HG03280 (cell line): ENCODE results near the gene STAT4.

Source experiments
- ATAC-seq: cut with Tn5 transposase; IDR thresholded peaks from one replicate; pipeline ENCODE4 v1.9.1; 2021; ENCODE audit warnings: mild to moderate bottlenecking, moderate library complexity; ENCODE audit not compliant: unreplicated experiment

STAT4 gene

DNA sequence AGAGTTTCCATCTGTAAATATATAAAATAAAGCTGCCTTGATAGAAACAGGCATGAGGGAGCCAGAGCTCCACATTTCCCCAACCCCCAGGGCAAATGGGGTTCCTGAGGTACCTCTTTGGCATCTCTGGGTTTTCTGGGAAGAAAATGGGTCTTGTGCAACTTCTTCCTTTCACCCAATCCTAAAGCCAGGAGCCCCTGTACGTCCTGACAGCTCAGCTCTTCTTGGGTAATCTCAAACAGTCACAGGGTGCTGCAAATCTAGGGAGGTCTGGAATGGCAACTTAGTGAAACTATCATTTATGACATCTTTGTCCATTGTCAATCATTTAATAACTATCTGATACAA lies 100.2 kb downstream of the STAT4 start:
- ATAC-seq = no peak

DNA sequence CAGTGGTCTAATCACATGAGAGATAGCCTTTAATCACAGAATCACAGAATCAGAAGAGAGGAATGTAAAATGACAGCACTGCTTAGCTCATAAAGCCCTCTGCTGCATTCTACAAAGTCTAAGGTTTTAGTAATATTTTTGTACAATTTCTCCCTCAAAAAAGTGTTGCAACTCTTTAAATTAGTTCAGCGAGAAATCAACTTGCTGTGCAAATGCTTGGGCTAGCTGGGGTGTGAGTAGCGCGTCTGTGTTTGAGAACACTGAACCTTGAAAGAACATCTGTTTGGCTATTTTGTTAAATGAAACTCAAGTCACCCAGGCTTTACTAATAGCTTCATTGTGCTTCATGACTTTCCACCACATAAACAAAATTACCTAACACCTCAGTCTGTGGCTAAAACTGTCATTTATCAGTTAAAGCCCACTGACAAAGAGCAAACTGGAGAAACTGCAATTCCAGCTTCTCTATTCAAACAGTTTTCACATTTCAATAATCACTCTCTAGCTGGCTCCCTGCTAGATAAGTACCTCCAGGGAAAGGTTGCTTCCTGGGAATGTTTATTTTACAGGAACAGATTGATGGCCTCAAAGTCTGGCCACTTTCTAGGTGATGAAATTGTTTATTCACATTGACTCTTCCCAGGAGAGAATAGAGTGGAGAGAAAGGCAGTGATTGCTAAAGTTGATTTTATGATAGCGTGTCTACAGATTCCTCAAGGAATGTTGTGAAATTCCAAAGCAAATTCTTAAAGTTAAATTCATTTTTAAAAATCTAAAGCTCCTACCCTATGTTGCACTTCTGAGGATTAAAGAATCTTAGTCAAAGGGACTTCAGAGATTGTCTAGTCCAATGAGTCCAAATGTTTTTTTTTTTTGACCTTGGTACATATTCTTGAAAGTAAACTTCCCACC lies 100.8 kb downstream of the STAT4 start:
- peak; percentile 62 for ATAC-seq

- no peak for ATAC-seq
Measured at GRCh38 chr2:191048073-191048472, 102.7 kb downstream of the STAT4 start.

- no peak for ATAC-seq
Measured at GRCh38 chr2:191045141-191045540, 105.7 kb downstream of the STAT4 start.

DNA sequence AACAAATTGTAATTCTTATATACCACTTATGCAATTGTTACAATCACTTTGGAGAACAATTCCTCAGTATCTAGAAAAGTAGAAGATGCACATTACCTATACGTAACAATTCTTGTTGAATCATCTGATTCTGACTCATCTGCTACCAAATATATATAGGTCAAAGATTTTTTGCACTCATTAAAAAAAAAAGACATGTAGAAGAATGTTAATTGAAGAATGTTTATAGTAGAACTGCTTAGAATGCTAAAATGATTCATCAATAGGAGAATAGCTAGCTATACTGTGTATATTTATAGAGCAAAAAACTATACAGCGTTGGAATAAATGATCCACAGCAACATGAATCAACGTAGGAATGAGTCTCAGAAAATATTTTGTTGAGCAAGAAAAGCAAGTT lies 107.4 kb downstream of the STAT4 start:
- no peak for ATAC-seq

DNA sequence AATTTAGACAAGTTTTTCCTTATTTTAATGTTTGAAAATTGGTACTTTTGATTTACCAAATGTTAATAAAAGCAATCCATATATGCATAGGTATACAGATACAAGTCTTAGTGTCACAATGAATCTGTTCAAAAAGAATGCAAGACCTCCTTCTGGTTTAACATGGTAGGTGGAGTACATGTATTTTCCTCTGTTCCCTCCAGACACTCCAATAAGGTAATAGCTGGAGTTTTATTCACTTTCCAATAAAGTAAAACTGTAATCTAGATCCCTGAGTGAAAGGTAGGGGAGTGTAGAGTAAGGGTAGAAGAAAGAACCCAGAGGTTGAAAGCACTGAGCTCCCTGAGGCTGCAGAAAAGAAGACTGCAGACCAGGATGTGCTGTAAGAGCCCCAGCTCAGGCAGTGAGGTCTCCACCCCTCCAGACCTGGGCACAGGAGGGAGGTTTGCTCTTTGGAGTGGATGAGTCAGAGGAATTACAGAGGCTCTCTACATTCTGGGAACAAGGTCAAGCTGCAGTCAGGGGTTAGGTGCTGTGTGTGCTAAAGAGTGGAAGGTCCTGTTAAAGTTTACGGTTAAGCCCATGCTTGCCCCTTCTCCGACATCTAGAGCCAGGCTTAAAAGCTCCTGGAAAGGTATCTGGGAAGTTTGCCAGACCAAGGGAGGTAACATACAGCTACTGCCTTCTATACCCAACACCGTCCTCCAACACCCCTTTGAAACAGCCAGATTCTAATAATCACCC lies 109.2 kb downstream of the STAT4 start:
- no peak for ATAC-seq

- no peak for ATAC-seq
Measured at GRCh38 chr2:191039616-191040015, 111.2 kb downstream of the STAT4 start.

DNA sequence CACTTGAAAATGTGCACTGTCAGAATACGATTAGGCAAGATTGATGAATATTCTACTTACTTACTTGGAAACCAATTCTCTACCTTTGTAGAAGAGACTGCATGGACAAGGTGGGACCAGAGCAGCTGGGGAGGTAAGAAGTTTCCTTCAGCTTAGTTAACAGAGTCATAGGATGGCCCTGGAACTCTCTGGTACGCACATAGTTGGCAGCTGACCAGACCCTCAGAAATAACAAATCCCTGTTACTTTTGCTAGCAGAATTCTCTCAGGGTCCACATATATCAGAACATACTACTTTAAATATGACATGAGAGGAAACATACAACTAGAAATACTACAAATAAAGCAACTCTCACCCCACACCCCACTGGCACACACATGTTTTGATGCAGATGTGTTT lies 112.1 kb downstream of the STAT4 start:
- ATAC-seq = no peak

GRCh38 chr2:191038241-191038725 lies 112.5 kb downstream of the STAT4 start:
- peak; percentile 58 for ATAC-seq

DNA sequence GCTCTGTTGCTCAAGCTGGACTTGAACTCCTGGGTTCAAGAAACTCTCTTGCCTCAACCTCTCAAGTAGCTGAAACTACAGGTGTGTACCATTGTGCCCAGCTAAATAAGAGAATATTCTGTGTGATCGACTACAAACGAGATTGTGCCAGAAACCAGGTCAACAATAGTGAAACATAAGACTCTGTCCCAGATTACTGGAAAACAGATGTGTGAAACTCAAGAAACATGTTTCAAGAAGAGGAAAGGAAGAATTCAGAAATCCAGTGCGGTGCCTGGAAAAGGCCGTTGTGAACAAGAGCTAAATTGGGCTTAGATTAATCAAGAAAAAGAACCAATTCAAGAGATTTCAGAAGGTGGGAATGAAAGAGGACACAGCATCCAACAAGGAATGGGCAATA lies 113.4 kb downstream of the STAT4 start:
- no peak for ATAC-seq

GRCh38 chr2:191036363-191036762 lies 114.4 kb downstream of the STAT4 start:
- ATAC-seq = no peak

GRCh38 chr2:191032588-191033429 lies 118.0 kb downstream of the STAT4 start:
- no peak for ATAC-seq

DNA sequence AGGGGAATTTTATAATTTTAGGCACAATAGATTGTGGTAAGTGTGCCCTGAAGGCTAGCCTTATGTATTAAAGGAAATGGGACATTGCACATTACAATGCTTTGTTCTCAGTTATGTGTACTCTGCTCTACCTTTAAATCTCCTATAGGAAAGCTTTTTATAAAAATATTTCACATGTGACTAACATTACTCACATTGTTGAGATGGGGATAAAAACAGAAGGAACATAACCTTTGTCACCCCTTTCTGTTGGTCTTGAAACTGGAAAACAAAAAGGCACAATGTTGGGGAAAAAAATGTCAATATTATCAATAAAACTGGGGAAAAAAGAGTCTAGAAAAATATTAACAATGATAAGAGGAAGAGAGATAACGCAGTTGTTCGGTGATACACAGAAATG lies 119.5 kb downstream of the STAT4 start:
- ATAC-seq = no peak

GRCh38 chr2:191030521-191031154 lies 120.2 kb downstream of the STAT4 start:
- ATAC-seq = peak; percentile 83

DNA sequence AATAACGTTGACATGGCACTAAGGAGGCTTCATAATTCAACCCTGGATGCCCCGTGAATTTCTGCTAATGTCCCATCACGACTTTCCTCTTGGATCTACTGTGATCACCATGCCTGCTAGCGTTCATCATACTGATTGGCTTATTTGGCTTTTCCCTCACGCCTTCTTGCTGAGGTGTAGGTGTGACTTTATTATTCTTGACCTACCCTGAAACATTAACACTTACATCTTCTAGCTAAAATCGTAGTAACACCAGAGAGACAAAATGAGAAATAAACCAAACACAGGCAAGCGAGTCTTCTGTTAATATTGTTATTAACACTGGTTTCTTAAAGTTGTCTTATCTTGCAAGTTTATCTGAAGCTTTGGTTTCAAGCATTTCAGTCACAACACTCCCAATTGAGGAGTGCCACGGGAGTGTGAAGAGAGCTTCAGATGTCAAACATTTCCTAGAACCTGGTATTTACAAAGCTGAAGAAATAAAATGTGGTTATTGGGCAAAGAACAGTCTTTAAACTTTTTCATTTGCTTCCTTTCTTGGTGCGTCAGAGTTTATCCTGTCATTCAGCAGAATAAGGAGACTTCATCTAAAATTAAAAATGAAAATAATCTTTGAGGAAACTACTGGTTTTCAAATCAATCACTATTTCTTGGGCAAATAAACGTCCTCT lies 121.4 kb downstream of the STAT4 start:
- no peak for ATAC-seq

DNA sequence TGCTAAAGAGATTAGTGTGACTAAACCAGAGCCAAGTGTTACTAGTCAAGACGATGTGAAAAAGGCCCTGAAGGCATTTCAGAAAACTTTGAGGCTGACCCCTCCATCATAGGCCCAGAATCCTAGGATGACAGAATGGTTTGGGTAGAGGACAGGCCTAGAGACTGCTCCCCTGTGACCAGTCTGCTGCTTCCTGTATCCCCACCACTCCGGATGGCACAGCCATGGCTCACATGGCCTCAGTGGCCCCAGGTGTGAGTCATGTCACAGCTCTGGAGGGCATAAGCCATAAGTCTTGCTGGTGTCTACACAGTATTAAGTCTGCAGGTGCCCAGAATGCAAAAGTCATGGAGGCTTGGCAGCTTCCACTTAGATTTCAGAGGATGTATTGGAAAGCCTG lies 124.4 kb downstream of the STAT4 start:
- ATAC-seq = no peak

DNA sequence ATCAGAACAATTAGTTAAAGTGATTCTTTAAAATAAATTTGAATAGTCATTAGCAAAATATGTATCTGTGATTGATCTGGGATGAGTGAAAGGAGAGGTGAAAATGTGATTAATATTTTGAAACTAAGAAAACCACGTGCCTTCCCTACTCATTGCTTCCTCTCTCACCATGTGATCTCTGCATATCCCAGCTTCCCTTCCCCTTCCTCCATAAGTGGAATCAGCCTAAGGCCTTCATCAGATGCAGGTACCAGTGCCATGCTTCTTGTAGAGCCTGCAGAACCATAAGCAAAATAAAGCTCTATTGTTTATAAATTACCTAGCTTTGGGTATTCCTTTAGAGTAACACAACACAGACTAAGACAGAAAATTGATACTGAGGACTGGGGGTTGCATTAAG lies 125.7 kb downstream of the STAT4 start:
- no peak for ATAC-seq

DNA sequence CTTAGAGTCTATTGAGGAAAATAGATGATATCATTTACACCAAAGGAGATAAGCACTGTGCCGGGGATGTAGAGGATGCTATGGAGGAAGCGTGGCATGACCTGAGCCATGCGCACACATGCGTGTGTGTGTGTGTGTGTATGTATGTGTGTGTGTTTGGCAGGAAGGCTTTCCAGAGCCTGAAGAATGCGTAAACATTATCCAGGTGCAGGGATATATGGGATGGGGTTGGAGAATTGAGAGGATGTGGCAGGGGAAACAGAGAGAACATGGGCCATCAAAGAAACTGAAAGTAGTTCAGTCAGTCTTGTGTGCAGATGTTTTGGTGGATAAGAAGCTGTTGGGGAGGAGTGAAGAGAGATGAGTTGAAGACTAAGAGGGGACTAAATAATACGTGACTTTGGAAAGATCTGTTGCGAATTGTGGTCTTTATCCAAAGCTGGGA lies 127.5 kb downstream of the STAT4 start:
- no peak for ATAC-seq

- peak; percentile 37 for ATAC-seq
Measured at GRCh38 chr2:191020742-191021381, 129.9 kb downstream of the STAT4 start.
